ENCODE data around the gene SGO1. TPM values are rescaled to one million over a fixed set of nuclear protein-coding genes. Genes with fewer than 3 reads are reported as not detected.

The SGO1 gene
- total RNA-seq, 1 donor from 2014 or later: 0.38 TPM

GRCh38 chr3:20143519-20143918 lies 42.5 kb downstream of the SGO1 start:
- peaks cover 18% of the 10 kb centered on the region for H3K4me1 ChIP-seq
- H3K36me3 ChIP-seq: peaks cover 35% of the 10 kb centered on the region

GRCh38 chr3:20142517-20142916 lies 43.5 kb downstream of the SGO1 start:
- Histone ChIP-seq H3K4me1 (peaks cover 21% of the 10 kb centered on the region), H3K9me3 (replicated peaks) (no peaks in the 10 kb centered on the region), H3K27me3 (ENCODE audit: low read depth) (no peaks in the 10 kb centered on the region), H3K4me3 (no peak overlapping the region), H3K27ac (replicated peaks) (peak overlapping the region; percentile 70), H3K36me3 (peaks cover 29% of the 10 kb centered on the region)
- intact Hi-C loops (cut with micrococcal nuclease): no loop called here
- DNase-seq: no peak
- TF ChIP-seq, protein P1, sequence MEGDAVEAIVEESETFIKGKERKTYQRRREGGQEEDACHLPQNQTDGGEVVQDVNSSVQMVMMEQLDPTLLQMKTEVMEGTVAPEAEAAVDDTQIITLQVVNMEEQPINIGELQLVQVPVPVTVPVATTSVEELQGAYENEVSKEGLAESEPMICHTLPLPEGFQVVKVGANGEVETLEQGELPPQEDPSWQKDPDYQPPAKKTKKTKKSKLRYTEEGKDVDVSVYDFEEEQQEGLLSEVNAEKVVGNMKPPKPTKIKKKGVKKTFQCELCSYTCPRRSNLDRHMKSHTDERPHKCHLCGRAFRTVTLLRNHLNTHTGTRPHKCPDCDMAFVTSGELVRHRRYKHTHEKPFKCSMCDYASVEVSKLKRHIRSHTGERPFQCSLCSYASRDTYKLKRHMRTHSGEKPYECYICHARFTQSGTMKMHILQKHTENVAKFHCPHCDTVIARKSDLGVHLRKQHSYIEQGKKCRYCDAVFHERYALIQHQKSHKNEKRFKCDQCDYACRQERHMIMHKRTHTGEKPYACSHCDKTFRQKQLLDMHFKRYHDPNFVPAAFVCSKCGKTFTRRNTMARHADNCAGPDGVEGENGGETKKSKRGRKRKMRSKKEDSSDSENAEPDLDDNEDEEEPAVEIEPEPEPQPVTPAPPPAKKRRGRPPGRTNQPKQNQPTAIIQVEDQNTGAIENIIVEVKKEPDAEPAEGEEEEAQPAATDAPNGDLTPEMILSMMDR (IDR thresholded peaks at IDR 0.05; ENCODE audit: borderline replicate concordance): no peak

More at GRCh38 chr3:20143519-20143918, 42.5 kb downstream of the SGO1 start:
- no peak overlapping the region for H3K27ac ChIP-seq (replicated peaks)
- no peaks in the 10 kb centered on the region for H3K27me3 ChIP-seq (ENCODE audit: low read depth)
- DNase-seq: no peak
- intact Hi-C loops (cut with micrococcal nuclease): no loop called here
- TF ChIP-seq, protein P1 (IDR thresholded peaks at IDR 0.05; ENCODE audit: borderline replicate concordance): no peak
- no peak overlapping the region for H3K4me3 ChIP-seq
- H3K9me3 ChIP-seq (replicated peaks): no peaks in the 10 kb centered on the region

GRCh38 chr3:20141851-20142250 lies 44.2 kb downstream of the SGO1 start:
- peak overlapping the region; percentile 17 for H3K4me3 ChIP-seq
- peak overlapping the region; percentile 70 for H3K27ac ChIP-seq (replicated peaks)
- intact Hi-C loops (cut with micrococcal nuclease): no loop called here
- H3K36me3 ChIP-seq: peaks cover 35% of the 10 kb centered on the region
- peaks cover 28% of the 10 kb centered on the region for H3K4me1 ChIP-seq
- TF ChIP-seq, protein P1 (IDR thresholded peaks at IDR 0.05; ENCODE audit: borderline replicate concordance): peak; percentile 39
- H3K27me3 ChIP-seq (ENCODE audit: low read depth): no peaks in the 10 kb centered on the region
- DNase-seq: peak; percentile 65
- H3K9me3 ChIP-seq (replicated peaks): no peaks in the 10 kb centered on the region

GRCh38 chr3:20141316-20141715 lies 44.7 kb downstream of the SGO1 start:
- no peaks in the 10 kb centered on the region for H3K27me3 ChIP-seq (ENCODE audit: low read depth)
- no peak for DNase-seq
- H3K4me1 ChIP-seq: peaks cover 29% of the 10 kb centered on the region
- TF ChIP-seq, protein P1 (IDR thresholded peaks at IDR 0.05; ENCODE audit: borderline replicate concordance): no peak
- no peaks in the 10 kb centered on the region for H3K9me3 ChIP-seq (replicated peaks)
- H3K36me3 ChIP-seq: peaks cover 32% of the 10 kb centered on the region
- intact Hi-C loops (cut with micrococcal nuclease): no loop called here
- H3K4me3 ChIP-seq: peak overlapping the region; percentile 17
- H3K27ac ChIP-seq (replicated peaks): peak overlapping the region; percentile 70

DNA sequence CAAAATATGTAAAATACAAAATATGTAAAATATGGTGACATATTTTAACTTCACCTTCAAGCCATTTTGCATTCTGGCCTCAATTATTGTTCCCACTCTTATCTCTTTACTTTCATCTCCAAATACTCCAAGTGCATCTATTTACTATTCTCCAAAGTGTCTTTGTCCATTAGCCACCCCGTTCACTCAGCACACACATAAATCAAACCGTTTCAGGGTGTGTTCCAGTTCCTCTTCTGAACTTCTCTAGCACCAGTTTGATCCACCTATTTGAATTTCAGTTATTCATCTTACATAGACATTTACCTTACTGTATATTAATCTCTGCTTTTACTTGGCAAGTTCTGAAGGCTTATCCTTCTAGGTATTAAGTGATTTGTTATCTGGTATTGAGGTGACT lies 45.1 kb downstream of the SGO1 start:
- H3K27ac ChIP-seq (replicated peaks): peak overlapping the region; percentile 70
- no peaks in the 10 kb centered on the region for H3K9me3 ChIP-seq (replicated peaks)
- TF ChIP-seq, protein P1 (IDR thresholded peaks at IDR 0.05; ENCODE audit: borderline replicate concordance): no peak
- H3K4me1 ChIP-seq: peaks cover 29% of the 10 kb centered on the region
- intact Hi-C loops (cut with micrococcal nuclease): no loop called here
- no peak for DNase-seq
- H3K27me3 ChIP-seq (ENCODE audit: low read depth): no peaks in the 10 kb centered on the region
- H3K36me3 ChIP-seq: peaks cover 31% of the 10 kb centered on the region
- no peak overlapping the region for H3K4me3 ChIP-seq
